Esophagus mucosa (tissue), 1 donor: Measurements from ENCODE around the gene ZBTB40. TPM values are rescaled to one million over a fixed set of nuclear protein-coding genes. Genes with fewer than 3 reads are reported as not detected.

ENCODE experiments used
- ATAC-seq: fragments of 200-7000 bp; cut with Tn5 transposase; one replicate; pipeline ENCODE4 v1.9.1; 2020
- total RNA-seq: library from RNA; stranded (reverse); gene quantifications from one replicate; pipeline ENCODE4 v1.2.4, GENCODE V29; 2023
- donor health status: DM: yes; HTN: yes; CAD: no.

Gene ZBTB40
- total RNA-seq, 1 donor from 2014 or later = 6.4 TPM

DNA sequence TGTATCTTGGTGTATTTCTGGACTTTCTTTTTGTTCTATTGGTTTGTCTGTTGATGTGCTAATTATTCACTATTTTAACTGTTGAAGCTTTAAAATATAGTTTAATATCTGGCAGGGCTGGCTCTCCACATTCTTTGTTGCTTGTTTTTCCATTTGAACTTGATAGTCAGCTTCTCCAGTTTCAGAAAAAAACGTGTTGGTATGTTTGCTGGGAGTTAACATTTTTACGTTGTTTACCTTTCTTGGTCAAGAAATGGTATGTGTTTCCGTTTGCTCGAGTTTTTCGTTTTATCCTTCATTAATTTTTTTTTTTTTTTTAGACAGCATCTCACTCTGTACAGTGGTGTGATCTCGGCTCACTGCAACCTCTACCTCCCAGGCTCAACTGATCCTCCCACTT, 16.9 kb upstream of the ZBTB40 start:
- ATAC-seq = no peak

GRCh38 chr1:22436948-22437347, 14.7 kb upstream of the ZBTB40 start:
- ATAC-seq = no peak

DNA sequence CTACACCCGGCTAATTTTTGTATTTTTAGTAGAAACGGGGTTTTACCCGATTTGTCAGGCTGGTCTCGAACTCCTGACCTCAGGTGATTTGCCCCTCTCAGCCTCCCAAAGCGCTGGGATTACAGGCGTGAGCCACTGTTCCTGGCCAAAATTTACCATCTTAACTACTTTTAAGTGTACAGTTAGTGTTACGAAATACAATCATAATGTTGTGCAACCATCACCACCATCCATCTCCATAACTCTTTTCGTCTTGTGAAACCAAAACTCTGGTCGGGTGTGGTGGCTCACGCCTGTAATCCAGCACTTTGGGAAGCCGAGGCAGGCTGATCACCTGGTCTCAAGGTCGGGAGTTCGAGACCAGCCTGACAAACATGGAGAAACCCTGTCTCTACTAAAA, 14.1 kb upstream of the ZBTB40 start:
- no peak for ATAC-seq

- no peak for ATAC-seq
Observed at GRCh38 chr1:22440582-22440981, 11.1 kb upstream of the ZBTB40 start.

- no peak for ATAC-seq
Observed at GRCh38 chr1:22442212-22442894, 9.3 kb upstream of the ZBTB40 start.

- ATAC-seq = no peak
Observed at GRCh38 chr1:22443332-22443731, 8.3 kb upstream of the ZBTB40 start.

DNA sequence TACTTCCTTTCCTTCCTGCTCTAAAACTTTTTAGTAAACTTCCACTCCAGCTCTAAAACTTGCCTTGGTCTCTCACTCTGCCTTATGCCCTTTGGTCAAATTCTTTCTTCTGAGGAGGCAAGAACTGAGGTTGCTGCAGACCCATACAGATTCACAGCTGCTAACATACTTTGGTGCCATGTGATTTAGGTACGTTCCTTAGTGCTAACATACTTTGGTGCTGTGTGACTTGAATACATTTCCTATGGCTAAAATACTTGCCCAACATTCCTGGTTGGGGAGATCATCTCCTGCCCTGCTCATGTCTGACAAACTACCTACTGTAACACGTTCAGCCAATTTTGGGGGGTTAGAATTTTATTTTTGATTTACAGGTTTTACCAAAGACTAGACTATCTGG, 6.8 kb upstream of the ZBTB40 start:
- ATAC-seq = no peak

GRCh38 chr1:22447621-22448111, 4.0 kb upstream of the ZBTB40 start:
- no peak for ATAC-seq

GRCh38 chr1:22449636-22450035, 2.0 kb upstream of the ZBTB40 start:
- no peak for ATAC-seq

- no peak for ATAC-seq
Observed at GRCh38 chr1:22450351-22451021, 1.2 kb upstream of the ZBTB40 start.

- ATAC-seq = peak; percentile 21
Observed at GRCh38 chr1:22452481-22452957, 868 bp downstream of the ZBTB40 start.

GRCh38 chr1:22453181-22453580, 1.5 kb downstream of the ZBTB40 start:
- ATAC-seq = no peak

DNA sequence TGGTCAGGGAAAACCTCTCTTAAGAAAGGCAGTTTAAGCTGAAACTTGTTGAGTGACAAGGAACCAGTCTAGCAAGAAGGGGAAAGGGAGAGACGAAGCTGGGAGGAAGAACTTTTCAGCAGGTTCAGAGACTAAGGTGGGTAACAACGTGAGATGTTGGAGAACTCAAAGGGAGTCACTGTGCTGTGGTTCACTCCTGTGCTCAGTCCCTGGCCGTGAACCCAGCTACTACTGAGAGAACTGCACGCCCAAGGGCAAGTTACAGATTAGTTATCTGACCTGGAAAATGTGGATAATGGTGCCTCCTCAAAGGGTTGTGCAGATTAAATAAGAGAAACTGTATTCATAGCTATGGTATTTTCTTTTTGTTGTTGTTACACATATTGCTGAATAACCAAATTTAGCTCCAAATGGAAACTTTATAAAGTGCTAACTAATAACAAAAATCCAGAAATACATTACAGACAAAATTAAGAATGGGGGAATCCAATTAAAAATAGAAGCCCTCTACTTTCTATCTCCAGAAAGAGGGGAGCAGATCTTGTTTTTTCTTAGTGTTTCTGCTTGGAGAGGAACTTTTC, 2.9 kb downstream of the ZBTB40 start:
- ATAC-seq = no peak

DNA sequence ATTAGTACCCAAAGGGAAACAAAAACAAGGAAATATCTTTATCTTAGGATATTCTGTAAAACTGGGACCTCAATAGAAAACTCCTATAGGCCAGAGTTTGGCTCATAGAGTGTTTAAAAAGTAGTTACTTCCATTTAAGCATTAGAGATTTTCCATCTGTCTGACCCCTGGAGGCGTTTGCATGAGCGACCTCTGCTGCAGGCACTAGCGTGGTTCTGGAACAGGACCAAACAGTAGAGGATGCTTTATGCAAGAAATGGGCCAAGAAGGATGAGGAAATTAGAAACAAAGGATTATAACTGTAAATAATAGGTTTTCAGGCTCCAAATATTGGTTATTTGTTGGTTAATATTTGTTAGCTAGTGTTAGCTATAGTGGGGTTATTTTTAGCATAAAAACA, 5.7 kb downstream of the ZBTB40 start:
- no peak for ATAC-seq

DNA sequence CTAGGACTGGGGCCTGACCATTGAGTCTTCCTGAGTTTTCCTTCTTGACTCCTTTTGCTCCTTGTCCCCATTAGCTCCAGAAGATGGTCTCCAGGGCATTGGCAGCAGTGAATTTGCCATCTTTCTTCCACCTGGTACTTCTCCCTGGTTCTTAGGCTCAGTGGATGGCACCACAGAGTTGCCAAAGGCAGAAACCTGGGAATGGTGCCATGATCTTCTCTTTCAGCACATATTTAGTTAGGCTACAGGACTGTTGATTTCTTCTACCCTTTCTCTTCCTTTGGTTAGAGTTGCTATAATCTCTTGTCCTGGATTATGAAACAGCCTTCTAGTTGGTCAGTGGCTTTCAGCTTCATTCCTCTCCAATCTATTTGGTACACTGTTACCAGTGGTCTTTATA, 6.2 kb downstream of the ZBTB40 start:
- no peak for ATAC-seq

- ATAC-seq = no peak
Observed at GRCh38 chr1:22461100-22461499, 9.4 kb downstream of the ZBTB40 start.

- ATAC-seq = no peak
Observed at GRCh38 chr1:22461678-22462527, 10.3 kb downstream of the ZBTB40 start.

- ATAC-seq = no peak
Observed at GRCh38 chr1:22462928-22463327, 11.3 kb downstream of the ZBTB40 start.

- ATAC-seq = no peak
Observed at GRCh38 chr1:22465015-22465565, 13.4 kb downstream of the ZBTB40 start.

DNA sequence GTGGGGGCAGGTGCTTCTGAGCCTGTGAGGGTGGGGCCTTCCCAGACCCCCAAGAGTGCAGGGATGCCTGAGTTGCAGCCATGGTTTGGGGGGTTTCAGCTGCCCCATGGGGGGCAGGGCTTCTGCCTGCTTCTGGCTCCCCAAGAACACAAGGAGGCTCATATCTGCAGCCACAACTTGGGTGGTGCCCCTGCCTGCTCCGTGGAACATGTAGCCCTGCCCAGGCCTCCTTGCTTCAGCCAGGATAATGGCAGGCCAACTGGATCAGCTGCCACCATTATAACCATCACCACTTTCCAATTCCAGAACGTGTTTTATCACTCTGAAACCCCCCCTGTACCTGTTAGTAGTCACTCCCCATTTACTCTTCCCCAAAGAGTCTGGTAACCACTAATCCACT, 14.0 kb downstream of the ZBTB40 start:
- ATAC-seq = no peak

DNA sequence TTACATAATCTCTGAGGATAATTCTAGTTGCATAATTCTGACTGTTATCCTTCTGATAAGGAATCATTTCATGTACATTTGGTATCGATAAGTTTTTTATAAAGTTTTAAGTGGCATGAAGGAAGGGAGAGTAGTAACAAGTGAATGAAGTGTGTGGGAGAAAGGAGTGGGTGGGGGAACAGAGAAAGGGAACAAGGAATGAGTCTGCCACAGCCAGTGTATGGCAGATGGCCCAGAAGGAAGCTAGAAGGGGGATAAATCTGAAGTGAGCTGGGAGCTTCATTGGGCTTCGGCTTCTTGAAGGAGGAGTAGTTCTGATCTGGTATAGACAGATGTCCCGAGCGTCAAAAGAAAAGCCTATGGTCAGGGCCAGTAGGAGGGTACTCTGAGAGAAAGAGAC, 18.6 kb downstream of the ZBTB40 start:
- ATAC-seq = no peak

- ATAC-seq = no peak
Observed at GRCh38 chr1:22471078-22471477, 19.4 kb downstream of the ZBTB40 start.

- ATAC-seq = no peak
Observed at GRCh38 chr1:22471610-22472009, 20.0 kb downstream of the ZBTB40 start.
